ENCODE results near the gene GSAP. TPM values are rescaled to one million over a fixed set of nuclear protein-coding genes. Genes with fewer than 3 reads are reported as not detected.

Gene GSAP
- total RNA-seq, 2 experiments from 2014 or later = 5.9 to 6.6 TPM

GRCh38 chr7:77413861-77414424 is 2.2 kb downstream of the GSAP start:
- Mint-ChIP-seq H3K9me3 (no peaks in the 10 kb centered on the region), H3K4me3 (no peak overlapping the region), H3K4me1 (peaks cover 24% of the 10 kb centered on the region), H3K36me3 (ENCODE audit: low read depth) (no peaks in the 10 kb centered on the region), H3K27me3 (peaks cover 14% of the 10 kb centered on the region), H3K27ac (no peak overlapping the region)
- no peak for DNase-seq
- CTCF ChIA-PET = no interaction called here
- POLR2A ChIA-PET = interaction anchor here (1.2 to 6.3 kb wide), 3 partner anchors 14 to 63 kb away, joined by 3 to 30 read pairs (median 3); no protein-coding TSS in a partner anchor

- no peaks in the 10 kb centered on the region for H3K36me3 Mint-ChIP-seq (ENCODE audit: low read depth)
- H3K9me3 Mint-ChIP-seq = no peaks in the 10 kb centered on the region
- H3K27me3 Mint-ChIP-seq = peaks cover 14% of the 10 kb centered on the region
- POLR2A ChIA-PET = interaction anchor here (1.2 to 6.3 kb wide), 2 partner anchors 15 to 60 kb away, joined by 3 to 30 read pairs; no protein-coding TSS in a partner anchor
- no peak overlapping the region for H3K27ac Mint-ChIP-seq
- CTCF ChIA-PET = no interaction called here
- no peak for DNase-seq
- no peak overlapping the region for H3K4me3 Mint-ChIP-seq
- H3K4me1 Mint-ChIP-seq = peaks cover 17% of the 10 kb centered on the region
Measured at GRCh38 chr7:77413128-77413527, 3.0 kb downstream of the GSAP start.

GRCh38 chr7:77409739-77410547 is 6.2 kb downstream of the GSAP start:
- Mint-ChIP-seq H3K27me3 (peaks cover 9% of the 10 kb centered on the region), H3K27ac (no peak overlapping the region), H3K4me1 (peaks cover 4% of the 10 kb centered on the region), H3K9me3 (no peaks in the 10 kb centered on the region), H3K4me3 (no peak overlapping the region), H3K36me3 (ENCODE audit: low read depth) (no peaks in the 10 kb centered on the region)
- no peak for DNase-seq
- ChIA-PET POLR2A (no interaction called here), CTCF (no interaction called here)

- H3K4me1 Mint-ChIP-seq = no peaks in the 10 kb centered on the region
- H3K36me3 Mint-ChIP-seq (ENCODE audit: low read depth) = no peaks in the 10 kb centered on the region
- ChIA-PET POLR2A (no interaction called here), CTCF (no interaction called here)
- no peak overlapping the region for H3K27ac Mint-ChIP-seq
- no peak overlapping the region for H3K4me3 Mint-ChIP-seq
- H3K9me3 Mint-ChIP-seq = no peaks in the 10 kb centered on the region
- DNase-seq = no peak
- peaks cover 4% of the 10 kb centered on the region for H3K27me3 Mint-ChIP-seq
Measured at GRCh38 chr7:77409005-77409738, 7.0 kb downstream of the GSAP start.

- H3K4me3 Mint-ChIP-seq = no peak overlapping the region
- H3K4me1 Mint-ChIP-seq = no peaks in the 10 kb centered on the region
- ChIA-PET POLR2A (interaction anchor here (0.6 kb wide), 1 partner anchor 54 kb away, joined by 4 read pairs; no protein-coding TSS in a partner anchor), CTCF (no interaction called here)
- no peak for DNase-seq
- H3K9me3 Mint-ChIP-seq = no peaks in the 10 kb centered on the region
- H3K36me3 Mint-ChIP-seq (ENCODE audit: low read depth) = no peaks in the 10 kb centered on the region
- H3K27me3 Mint-ChIP-seq = peaks cover 5% of the 10 kb centered on the region
- no peak overlapping the region for H3K27ac Mint-ChIP-seq
Measured at GRCh38 chr7:77407906-77408305, 8.2 kb downstream of the GSAP start.

GRCh38 chr7:77406421-77406820 is 9.7 kb downstream of the GSAP start:
- Mint-ChIP-seq H3K36me3 (ENCODE audit: low read depth) (no peaks in the 10 kb centered on the region), H3K4me3 (no peak overlapping the region), H3K27ac (no peak overlapping the region), H3K4me1 (no peaks in the 10 kb centered on the region), H3K27me3 (peaks cover 9% of the 10 kb centered on the region), H3K9me3 (no peaks in the 10 kb centered on the region)
- ChIA-PET POLR2A (interaction anchor here (0.8 to 0.9 kb wide), 2 partner anchors 10 to 22 kb away, joined by 3 read pairs; partner anchors contain the start of gene GSAP), CTCF (no interaction called here)
- no peak for DNase-seq

- Mint-ChIP-seq H3K27me3 (peaks cover 9% of the 10 kb centered on the region), H3K27ac (no peak overlapping the region), H3K4me1 (no peaks in the 10 kb centered on the region), H3K36me3 (ENCODE audit: low read depth) (no peaks in the 10 kb centered on the region), H3K9me3 (no peaks in the 10 kb centered on the region), H3K4me3 (no peak overlapping the region)
- ChIA-PET CTCF (no interaction called here), POLR2A (interaction anchor here (1.1 kb wide), 1 partner anchor 10 kb away, joined by 3 read pairs; no protein-coding TSS in a partner anchor)
- DNase-seq = no peak
Measured at GRCh38 chr7:77404641-77405040, 11.5 kb downstream of the GSAP start.

GRCh38 chr7:77403957-77404356 is 12.2 kb downstream of the GSAP start:
- no peak overlapping the region for H3K27ac Mint-ChIP-seq
- POLR2A ChIA-PET = interaction anchor here (1.1 kb wide), 1 partner anchor 11 kb away, joined by 3 read pairs; no protein-coding TSS in a partner anchor
- H3K27me3 Mint-ChIP-seq = peaks cover 9% of the 10 kb centered on the region
- H3K4me1 Mint-ChIP-seq = no peaks in the 10 kb centered on the region
- DNase-seq = no peak
- no peaks in the 10 kb centered on the region for H3K36me3 Mint-ChIP-seq (ENCODE audit: low read depth)
- H3K9me3 Mint-ChIP-seq = no peaks in the 10 kb centered on the region
- no peak overlapping the region for H3K4me3 Mint-ChIP-seq
- CTCF ChIA-PET = no interaction called here

GRCh38 chr7:77402818-77403217 is 13.3 kb downstream of the GSAP start:
- Mint-ChIP-seq H3K36me3 (ENCODE audit: low read depth) (no peaks in the 10 kb centered on the region), H3K4me1 (no peaks in the 10 kb centered on the region), H3K9me3 (no peaks in the 10 kb centered on the region), H3K27ac (no peak overlapping the region), H3K27me3 (peaks cover 9% of the 10 kb centered on the region), H3K4me3 (no peak overlapping the region)
- no peak for DNase-seq
- CTCF ChIA-PET = interaction anchor here (0.7 kb wide), 1 partner anchor 47 kb away, joined by 3 read pairs; no protein-coding TSS in a partner anchor
- POLR2A ChIA-PET = no interaction called here

- no peak overlapping the region for H3K4me3 Mint-ChIP-seq
Measured at GRCh38 chr7:77401002-77401401, 15.1 kb downstream of the GSAP start.

GRCh38 chr7:77399816-77400215 is 16.3 kb downstream of the GSAP start:
- ChIA-PET POLR2A (no interaction called here), CTCF (no interaction called here)
- H3K4me1 Mint-ChIP-seq = no peaks in the 10 kb centered on the region
- no peak overlapping the region for H3K27ac Mint-ChIP-seq
- H3K9me3 Mint-ChIP-seq = no peaks in the 10 kb centered on the region
- DNase-seq = no peak
- H3K36me3 Mint-ChIP-seq (ENCODE audit: low read depth) = peaks cover 18% of the 10 kb centered on the region
- peaks cover 9% of the 10 kb centered on the region for H3K27me3 Mint-ChIP-seq
- no peak overlapping the region for H3K4me3 Mint-ChIP-seq

More at GRCh38 chr7:77401002-77401401, 15.1 kb downstream of the GSAP start:
- POLR2A ChIA-PET = no interaction called here
- CTCF ChIA-PET = no interaction called here
- Mint-ChIP-seq H3K9me3 (no peaks in the 10 kb centered on the region), H3K36me3 (ENCODE audit: low read depth) (peaks cover 9% of the 10 kb centered on the region), H3K4me1 (no peaks in the 10 kb centered on the region), H3K27ac (no peak overlapping the region), H3K27me3 (peaks cover 9% of the 10 kb centered on the region)
- DNase-seq = no peak

- no peak overlapping the region for H3K4me3 Mint-ChIP-seq
- H3K27me3 Mint-ChIP-seq = no peaks in the 10 kb centered on the region
- POLR2A ChIA-PET = interaction anchor here (0.9 kb wide), 1 partner anchor 19 kb away, joined by 3 read pairs; the partner anchor contains the start of gene GSAP
- H3K9me3 Mint-ChIP-seq = no peaks in the 10 kb centered on the region
- H3K27ac Mint-ChIP-seq = no peak overlapping the region
- CTCF ChIA-PET = interaction anchor here (0.5 to 0.6 kb wide), 2 partner anchors 81 to 154 kb away, joined by 3 read pairs; no protein-coding TSS in a partner anchor
- H3K4me1 Mint-ChIP-seq = peaks cover 24% of the 10 kb centered on the region
- peaks cover 21% of the 10 kb centered on the region for H3K36me3 Mint-ChIP-seq (ENCODE audit: low read depth)
- DNase-seq = no peak
Measured at GRCh38 chr7:77396894-77397547, 19.1 kb downstream of the GSAP start.

- ChIA-PET POLR2A (no interaction called here), CTCF (no interaction called here)
- no peaks in the 10 kb centered on the region for H3K27me3 Mint-ChIP-seq
- no peak for DNase-seq
- H3K4me1 Mint-ChIP-seq = peaks cover 31% of the 10 kb centered on the region
- H3K27ac Mint-ChIP-seq = no peak overlapping the region
- no peaks in the 10 kb centered on the region for H3K9me3 Mint-ChIP-seq
- H3K4me3 Mint-ChIP-seq = no peak overlapping the region
- H3K36me3 Mint-ChIP-seq (ENCODE audit: low read depth) = peaks cover 23% of the 10 kb centered on the region
Measured at GRCh38 chr7:77395626-77396025, 20.5 kb downstream of the GSAP start.
